Gastroesophageal sphincter (tissue), 3 donors: Measurements from ENCODE around the gene LRIG1.

Source experiments
- EP300 ChIP-seq: sonication (generic); formaldehyde crosslinking; IDR thresholded peaks from one replicate; pipeline ENCODE4 v1.6.1; 2017; ENCODE audit warnings: antibody characterized with exemption, mild to moderate bottlenecking
- POLR2A ChIP-seq, 2 donors: fragments of 450-650 bp; IDR thresholded peaks; one replicate each; pipeline ENCODE4 v1.6.1; 2017; ENCODE audit warnings: antibody characterized with exemption in 2 of 2, mild to moderate bottlenecking in 2 of 2, moderate library complexity in 1 of 2
- TF ChIP-seq, protein P1 (sequence below), 4 experiments: fragments of 200-600 bp in 2 of 4; fragments of 450-650 bp in 2 of 4; sonication (generic) in 1 of 4; IDR thresholded peaks; one replicate each; pipeline ENCODE4 v1.5.1; 2017 to 2019; ENCODE audit warnings: antibody characterized with exemption in 4 of 4, mild to moderate bottlenecking in 2 of 4, moderate library complexity in 2 of 4

GRCh38 chr3:66493458-66494099 is 7.2 kb downstream of the LRIG1 start:
- TF ChIP-seq, protein P1, sequence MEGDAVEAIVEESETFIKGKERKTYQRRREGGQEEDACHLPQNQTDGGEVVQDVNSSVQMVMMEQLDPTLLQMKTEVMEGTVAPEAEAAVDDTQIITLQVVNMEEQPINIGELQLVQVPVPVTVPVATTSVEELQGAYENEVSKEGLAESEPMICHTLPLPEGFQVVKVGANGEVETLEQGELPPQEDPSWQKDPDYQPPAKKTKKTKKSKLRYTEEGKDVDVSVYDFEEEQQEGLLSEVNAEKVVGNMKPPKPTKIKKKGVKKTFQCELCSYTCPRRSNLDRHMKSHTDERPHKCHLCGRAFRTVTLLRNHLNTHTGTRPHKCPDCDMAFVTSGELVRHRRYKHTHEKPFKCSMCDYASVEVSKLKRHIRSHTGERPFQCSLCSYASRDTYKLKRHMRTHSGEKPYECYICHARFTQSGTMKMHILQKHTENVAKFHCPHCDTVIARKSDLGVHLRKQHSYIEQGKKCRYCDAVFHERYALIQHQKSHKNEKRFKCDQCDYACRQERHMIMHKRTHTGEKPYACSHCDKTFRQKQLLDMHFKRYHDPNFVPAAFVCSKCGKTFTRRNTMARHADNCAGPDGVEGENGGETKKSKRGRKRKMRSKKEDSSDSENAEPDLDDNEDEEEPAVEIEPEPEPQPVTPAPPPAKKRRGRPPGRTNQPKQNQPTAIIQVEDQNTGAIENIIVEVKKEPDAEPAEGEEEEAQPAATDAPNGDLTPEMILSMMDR (IDR thresholded peaks at IDR 0.05): no peak
- TF ChIP-seq EP300 (no peak), POLR2A (IDR thresholded peaks at IDR 0.05) (no peak)
